ENCODE results near the gene KLC1.

DNA sequence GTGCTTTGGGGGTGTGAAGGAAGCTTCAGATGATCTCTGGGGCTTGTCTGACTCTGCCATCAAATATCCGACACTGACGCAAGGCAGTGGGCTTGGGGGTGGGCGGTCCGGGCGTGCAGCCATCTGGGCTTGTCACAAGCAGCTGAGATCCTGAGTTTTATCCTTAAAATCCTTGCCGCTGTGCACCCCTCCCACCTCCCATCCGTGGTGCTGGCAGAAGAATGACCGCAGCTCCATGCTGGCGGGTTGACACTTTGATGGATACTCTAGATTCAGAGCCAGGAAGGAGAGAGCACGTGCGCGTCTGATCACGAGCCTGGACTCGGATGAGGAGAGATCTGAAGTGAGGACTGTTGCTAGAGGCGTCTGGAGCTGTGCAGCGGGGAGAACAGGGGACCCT lies 89.6 kb downstream of the KLC1 start:
- TF ChIP-seq POLR2AphosphoS5 (IDR thresholded peaks at IDR 0.05; ENCODE audit: low read depth, low read length), result no peak
- TF ChIP-seq POLR2A (IDR thresholded peaks at IDR 0.05; ENCODE audit: low read depth, low read length), result no peak

Data from GM12891 (cell line).